Loucy (cell line): ENCODE data around the gene ACER2.
A peak's percentile ranks its signal among the peaks of the same experiment; 100 is the strongest.
"Not testable (repeated sequence)": the region's sequence is repeated elsewhere in the genome, so short reads cannot be mapped to it uniquely, and the experiment has no call there.

ENCODE experiments used
- H2AFZ ChIP-seq: fragments of 200-600 bp; sonication (generic); 2 replicates; pipeline ENCODE4 v1.6.0; 2016; ENCODE audit warnings: antibody characterized with exemption, mild to moderate bottlenecking, low read length, moderate library complexity
- H3F3A ChIP-seq: fragments of 200-600 bp; 2 replicates; pipeline ENCODE4 v1.6.0; 2016; ENCODE audit warnings: antibody characterized with exemption, low read depth, mild to moderate bottlenecking
- H3K27me3 ChIP-seq: fragments of 200-600 bp; sonication (generic); 2 replicates; pipeline ENCODE4 v1.6.1; 2014; ENCODE audit warnings: low read length, mild to moderate bottlenecking; ENCODE audit not compliant: insufficient read depth, poor library complexity, severe bottlenecking
- H3K36me3 ChIP-seq: fragments of 200-600 bp; sonication (generic); 2 replicates; pipeline ENCODE4 v1.6.1; 2016; ENCODE audit warnings: low read length; ENCODE audit not compliant: insufficient read depth
- H3K4me1 ChIP-seq: fragments of 200-600 bp; sonication (generic); 2 replicates; pipeline ENCODE4 v1.5.1; 2014; ENCODE audit warnings: low read length, mild to moderate bottlenecking; ENCODE audit not compliant: insufficient read depth, poor library complexity, severe bottlenecking
- H3K4me2 ChIP-seq: fragments of 200-600 bp; sonication (generic); 2 replicates; pipeline ENCODE4 v1.6.0; 2014; ENCODE audit warnings: antibody characterized with exemption, low read length, low read depth, mild to moderate bottlenecking; ENCODE audit not compliant: poor library complexity, severe bottlenecking
- H3K4me3 ChIP-seq: fragments of 200-600 bp; sonication (generic); 2 replicates; pipeline ENCODE4 v1.5.1; 2014; ENCODE audit warnings: low read length, mild to moderate bottlenecking, mixed read lengths; ENCODE audit not compliant: poor library complexity, severe bottlenecking
- H3K79me2 ChIP-seq: fragments of 200-600 bp; sonication (generic); 2 replicates; pipeline ENCODE4 v1.6.1; 2014; ENCODE audit warnings: low read length; ENCODE audit not compliant: insufficient read depth
- H3K9ac ChIP-seq: fragments of 200-600 bp; sonication (generic); 2 replicates; pipeline ENCODE4 v1.6.0; 2014; ENCODE audit warnings: mild to moderate bottlenecking, low read depth, low read length, moderate library complexity; ENCODE audit not compliant: poor library complexity, severe bottlenecking
- H3K9me2 ChIP-seq: fragments of 200-600 bp; sonication (generic); replicated peaks from 2 replicates; pipeline ENCODE4 v1.6.1; 2016; ENCODE audit warnings: low read depth, low read length, mixed read lengths
- H3K9me3 ChIP-seq: fragments of 200-600 bp; sonication (generic); 2 replicates; pipeline ENCODE4 v1.6.1; 2014; ENCODE audit warnings: mild to moderate bottlenecking, antibody characterized with exemption, low read length, low read depth; ENCODE audit not compliant: insufficient read depth
- H4K20me1 ChIP-seq: fragments of 200-600 bp; sonication (generic); 2 replicates; pipeline ENCODE4 v1.6.0; 2014; ENCODE audit warnings: antibody characterized with exemption, low read length, mild to moderate bottlenecking; ENCODE audit not compliant: insufficient read depth, poor library complexity, severe bottlenecking
- EZH2phosphoT487 ChIP-seq: fragments of 200-600 bp; IDR thresholded peaks from 2 replicates; pipeline ENCODE4 v1.6.1; 2018; ENCODE audit warnings: antibody characterized with exemption, mild to moderate bottlenecking, moderate library complexity, borderline replicate concordance
- TF ChIP-seq, protein P1 (sequence below): fragments of 200-600 bp; sonication (generic); conservative IDR thresholded peaks from 2 replicates; pipeline ENCODE4 v1.5.1; 2014; ENCODE audit warnings: mild to moderate bottlenecking, antibody characterized with exemption, low read length

ACER2 gene

DNA sequence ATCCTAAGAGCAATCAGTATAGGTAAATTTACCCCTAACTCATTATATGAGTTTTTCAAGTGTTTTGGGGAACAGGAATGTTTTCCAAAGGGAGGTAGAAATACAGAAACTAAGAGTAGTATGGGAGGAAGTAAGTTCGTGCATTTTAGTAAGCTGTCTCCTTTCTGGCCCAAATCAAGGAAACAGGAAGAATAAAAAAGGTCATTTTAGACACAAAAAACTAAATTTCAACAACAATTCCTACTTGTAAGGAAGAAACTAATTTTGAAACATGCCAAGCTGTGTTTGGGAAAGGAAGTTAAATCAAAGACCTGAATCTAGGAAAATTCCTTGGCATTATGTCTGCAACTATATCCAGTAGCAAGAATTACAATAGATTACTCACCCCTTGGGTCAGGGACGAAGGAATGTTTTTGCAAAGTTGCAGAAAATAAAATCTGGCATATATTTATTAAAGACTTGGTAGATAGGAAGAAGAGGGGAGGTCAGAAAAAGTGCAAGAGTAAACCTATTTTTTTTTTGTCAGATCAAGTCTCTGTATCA lies 22.2 kb upstream of the ACER2 start:
- Histone ChIP-seq H3K9me2 (no peaks in the 10 kb centered on the region), H2AFZ (peak overlapping the region; percentile 35; the same call in 1 of the 2 replicates), H3K36me3 (no peaks in the 10 kb centered on the region), H3K27me3 (no peaks in the 10 kb centered on the region), H3K79me2 (no peaks in the 10 kb centered on the region), H4K20me1 (no peaks in the 10 kb centered on the region), H3F3A (no peaks in the 10 kb centered on the region), H3K9me3 (no peaks in the 10 kb centered on the region), H3K4me2 (no peak overlapping the region), H3K4me3 (no peak overlapping the region), H3K9ac (no peak overlapping the region), H3K4me1 (no peaks in the 10 kb centered on the region)
- TF ChIP-seq EZH2phosphoT487, result no peak
- TF ChIP-seq, protein P1, sequence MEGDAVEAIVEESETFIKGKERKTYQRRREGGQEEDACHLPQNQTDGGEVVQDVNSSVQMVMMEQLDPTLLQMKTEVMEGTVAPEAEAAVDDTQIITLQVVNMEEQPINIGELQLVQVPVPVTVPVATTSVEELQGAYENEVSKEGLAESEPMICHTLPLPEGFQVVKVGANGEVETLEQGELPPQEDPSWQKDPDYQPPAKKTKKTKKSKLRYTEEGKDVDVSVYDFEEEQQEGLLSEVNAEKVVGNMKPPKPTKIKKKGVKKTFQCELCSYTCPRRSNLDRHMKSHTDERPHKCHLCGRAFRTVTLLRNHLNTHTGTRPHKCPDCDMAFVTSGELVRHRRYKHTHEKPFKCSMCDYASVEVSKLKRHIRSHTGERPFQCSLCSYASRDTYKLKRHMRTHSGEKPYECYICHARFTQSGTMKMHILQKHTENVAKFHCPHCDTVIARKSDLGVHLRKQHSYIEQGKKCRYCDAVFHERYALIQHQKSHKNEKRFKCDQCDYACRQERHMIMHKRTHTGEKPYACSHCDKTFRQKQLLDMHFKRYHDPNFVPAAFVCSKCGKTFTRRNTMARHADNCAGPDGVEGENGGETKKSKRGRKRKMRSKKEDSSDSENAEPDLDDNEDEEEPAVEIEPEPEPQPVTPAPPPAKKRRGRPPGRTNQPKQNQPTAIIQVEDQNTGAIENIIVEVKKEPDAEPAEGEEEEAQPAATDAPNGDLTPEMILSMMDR, result no peak

DNA sequence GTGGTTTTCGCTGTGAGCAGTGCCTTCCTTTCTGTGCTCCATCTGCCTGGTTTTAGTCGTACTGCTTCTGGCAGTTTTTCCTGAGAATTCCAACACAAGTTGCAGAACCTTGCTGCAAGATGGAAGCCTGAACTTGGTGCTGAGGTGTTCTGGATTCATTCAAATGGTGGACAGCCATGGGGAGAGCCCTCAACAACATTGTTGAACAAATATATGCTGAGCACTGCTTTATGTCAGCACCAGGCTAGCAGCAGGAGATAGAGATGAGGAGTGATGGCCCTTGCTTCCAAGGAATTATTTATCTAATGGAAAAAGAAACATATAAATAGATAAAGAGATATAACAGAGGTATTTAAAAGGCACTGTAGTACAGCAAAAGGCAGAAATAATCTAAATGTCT lies 21.5 kb upstream of the ACER2 start:
- Histone ChIP-seq H3F3A (no peaks in the 10 kb centered on the region), H3K27me3 (no peaks in the 10 kb centered on the region), H3K9me2 (no peaks in the 10 kb centered on the region), H3K9me3 (no peaks in the 10 kb centered on the region), H4K20me1 (no peaks in the 10 kb centered on the region), H3K9ac (no peak overlapping the region), H3K79me2 (no peaks in the 10 kb centered on the region), H3K4me3 (no peak overlapping the region), H2AFZ (no peak overlapping the region), H3K4me1 (no peaks in the 10 kb centered on the region), H3K4me2 (no peak overlapping the region), H3K36me3 (no peaks in the 10 kb centered on the region)
- no peak for TF ChIP-seq EZH2phosphoT487
- TF ChIP-seq, protein P1, result no peak

DNA sequence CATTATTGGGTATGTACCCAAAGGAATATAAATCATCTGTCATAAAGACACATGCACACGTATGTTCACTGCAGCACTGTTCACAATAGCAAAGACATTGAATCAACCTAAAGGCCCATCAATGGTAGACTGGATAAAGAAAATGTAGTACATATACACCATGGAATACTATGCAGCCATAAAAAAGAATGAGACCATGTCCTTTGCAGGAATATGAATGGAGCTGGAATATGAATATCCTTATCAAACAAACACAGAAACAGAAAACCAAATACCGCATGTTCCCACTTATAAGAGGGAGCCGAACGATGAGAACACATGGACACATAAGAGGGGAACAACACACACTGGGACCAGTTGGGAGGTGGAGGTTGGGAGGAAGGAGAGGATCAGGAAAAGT lies 19.3 kb upstream of the ACER2 start:
- not testable (repeated sequence) for H3F3A ChIP-seq, H2AFZ ChIP-seq, H4K20me1 ChIP-seq, H3K9me2 ChIP-seq, H3K9me3 ChIP-seq, H3K9ac ChIP-seq, H3K79me2 ChIP-seq, H3K4me1 ChIP-seq, H3K4me2 ChIP-seq, H3K36me3 ChIP-seq, H3K27me3 ChIP-seq, H3K4me3 ChIP-seq

DNA sequence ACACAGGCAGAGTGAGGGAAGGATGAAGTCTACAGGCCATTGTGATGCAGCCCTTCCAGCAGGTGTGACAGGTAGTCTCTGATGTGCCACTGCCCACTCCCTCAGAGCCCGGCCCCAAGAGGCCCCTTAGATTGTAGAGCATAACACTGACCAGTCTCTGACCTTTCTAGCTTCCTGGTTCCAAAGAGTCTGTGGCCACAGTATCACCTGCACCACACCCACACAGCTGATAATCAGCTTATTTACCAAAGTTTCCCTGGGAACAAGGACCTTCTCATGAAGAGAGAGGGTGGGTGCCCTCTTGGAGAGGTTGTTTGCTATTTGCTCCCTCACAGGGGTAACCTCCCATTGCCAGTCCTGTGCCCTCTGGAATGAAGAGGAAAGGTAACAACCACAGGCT lies 11.0 kb upstream of the ACER2 start:
- H3K9me2 ChIP-seq, result no peaks in the 10 kb centered on the region
- no peaks in the 10 kb centered on the region for H3K36me3 ChIP-seq
- H2AFZ ChIP-seq, result no peak overlapping the region
- no peaks in the 10 kb centered on the region for H3K4me1 ChIP-seq
- H3K79me2 ChIP-seq, result no peaks in the 10 kb centered on the region
- no peak overlapping the region for H3K4me2 ChIP-seq
- TF ChIP-seq, protein P1, result no peak
- TF ChIP-seq EZH2phosphoT487, result no peak
- no peaks in the 10 kb centered on the region for H3K27me3 ChIP-seq
- no peak overlapping the region for H3K9ac ChIP-seq
- no peak overlapping the region for H3K4me3 ChIP-seq
- no peaks in the 10 kb centered on the region for H4K20me1 ChIP-seq
- H3K9me3 ChIP-seq, result no peaks in the 10 kb centered on the region; the same call in 1 of the 2 replicates
- H3F3A ChIP-seq, result no peaks in the 10 kb centered on the region

DNA sequence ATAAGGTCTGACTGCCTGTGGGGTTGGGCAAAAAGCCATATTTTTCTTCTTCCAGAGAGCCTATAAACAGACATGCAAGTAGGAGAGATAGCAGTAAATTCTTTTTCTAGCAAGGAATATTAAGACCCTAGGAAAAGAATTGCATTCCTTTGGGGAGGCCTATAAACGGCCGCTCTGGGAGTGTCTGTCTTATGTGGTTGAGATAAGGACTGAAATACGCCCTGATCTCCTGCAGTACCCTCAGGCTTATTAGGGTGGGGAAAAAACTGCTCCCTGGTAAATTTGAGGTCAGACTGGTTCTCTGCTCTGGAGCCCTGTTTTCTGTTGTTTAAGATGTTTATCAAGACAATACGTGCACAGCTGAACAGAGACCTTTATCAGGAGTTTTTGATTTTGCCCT lies 5.6 kb upstream of the ACER2 start:
- H3K27me3 ChIP-seq, H4K20me1 ChIP-seq, H3K36me3 ChIP-seq, H3K4me2 ChIP-seq, H3K79me2 ChIP-seq, H3K4me1 ChIP-seq, H3K9ac ChIP-seq, H2AFZ ChIP-seq, H3K9me3 ChIP-seq, H3K4me3 ChIP-seq, H3F3A ChIP-seq, H3K9me2 ChIP-seq: not testable (repeated sequence)
